ENCODE data around the gene SPATA31E1.

GRCh38 chr9:87853302-87853701, 29.4 kb upstream of the SPATA31E1 start:
- TF ChIP-seq CTCF (IDR thresholded peaks at IDR 0.05) (no peak), EZH2phosphoT487 (IDR thresholded peaks at IDR 0.05) (no peak), EZH2 (IDR thresholded peaks at IDR 0.05) (no peak)
